GM12874 (cell line): ENCODE measurements around the gene B3GNT3.

ENCODE experiments used
- TF ChIP-seq, protein P1 (sequence below): IDR thresholded peaks from 2 replicates; pipeline ENCODE4 v1.5.1; 2011; ENCODE audit warnings: low read depth, mild to moderate bottlenecking, control low read depth, low read length, moderate library complexity; ENCODE audit not compliant: insufficient read depth

Gene B3GNT3

DNA sequence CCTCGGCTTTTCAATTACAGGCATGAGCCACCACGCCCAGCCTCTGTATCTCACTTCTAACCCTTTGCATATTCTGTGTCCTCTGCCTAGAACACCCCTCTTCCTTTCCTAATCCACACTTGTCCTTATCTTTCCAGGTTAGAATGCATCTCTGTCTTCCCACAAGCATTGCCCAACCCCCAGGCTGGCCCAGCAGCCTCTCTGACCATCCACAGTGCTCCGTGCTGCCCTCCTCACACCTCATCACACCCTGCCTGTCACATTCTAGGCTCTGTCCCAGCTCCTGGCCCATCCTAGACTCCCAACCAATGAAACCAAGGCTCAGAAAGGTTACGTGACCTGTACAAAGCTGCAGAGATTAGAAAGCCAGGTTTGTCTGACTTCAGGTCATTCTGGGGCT, 41.6 kb downstream of the B3GNT3 start:
- TF ChIP-seq, protein P1, sequence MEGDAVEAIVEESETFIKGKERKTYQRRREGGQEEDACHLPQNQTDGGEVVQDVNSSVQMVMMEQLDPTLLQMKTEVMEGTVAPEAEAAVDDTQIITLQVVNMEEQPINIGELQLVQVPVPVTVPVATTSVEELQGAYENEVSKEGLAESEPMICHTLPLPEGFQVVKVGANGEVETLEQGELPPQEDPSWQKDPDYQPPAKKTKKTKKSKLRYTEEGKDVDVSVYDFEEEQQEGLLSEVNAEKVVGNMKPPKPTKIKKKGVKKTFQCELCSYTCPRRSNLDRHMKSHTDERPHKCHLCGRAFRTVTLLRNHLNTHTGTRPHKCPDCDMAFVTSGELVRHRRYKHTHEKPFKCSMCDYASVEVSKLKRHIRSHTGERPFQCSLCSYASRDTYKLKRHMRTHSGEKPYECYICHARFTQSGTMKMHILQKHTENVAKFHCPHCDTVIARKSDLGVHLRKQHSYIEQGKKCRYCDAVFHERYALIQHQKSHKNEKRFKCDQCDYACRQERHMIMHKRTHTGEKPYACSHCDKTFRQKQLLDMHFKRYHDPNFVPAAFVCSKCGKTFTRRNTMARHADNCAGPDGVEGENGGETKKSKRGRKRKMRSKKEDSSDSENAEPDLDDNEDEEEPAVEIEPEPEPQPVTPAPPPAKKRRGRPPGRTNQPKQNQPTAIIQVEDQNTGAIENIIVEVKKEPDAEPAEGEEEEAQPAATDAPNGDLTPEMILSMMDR, result no peak

DNA sequence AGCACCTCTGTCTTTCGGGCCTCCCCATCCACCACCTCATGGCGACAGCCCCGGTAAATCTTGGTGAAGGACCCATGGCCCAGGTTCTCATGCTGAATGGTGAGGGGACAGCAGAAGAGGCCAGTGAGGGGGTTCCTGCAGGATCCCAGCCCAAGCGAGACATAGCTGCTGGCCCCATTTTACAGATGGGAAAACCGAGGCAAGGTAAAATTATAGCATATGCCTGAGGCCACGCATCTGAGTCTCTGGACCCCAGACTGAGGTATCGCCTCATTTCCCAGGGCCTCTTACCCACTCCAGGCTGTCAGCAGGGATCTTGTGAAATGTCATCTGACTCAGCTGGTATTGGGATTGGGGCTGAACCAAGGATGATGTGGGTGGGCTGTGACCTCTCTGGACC, 43.0 kb downstream of the B3GNT3 start:
- TF ChIP-seq, protein P1, result no peak

DNA sequence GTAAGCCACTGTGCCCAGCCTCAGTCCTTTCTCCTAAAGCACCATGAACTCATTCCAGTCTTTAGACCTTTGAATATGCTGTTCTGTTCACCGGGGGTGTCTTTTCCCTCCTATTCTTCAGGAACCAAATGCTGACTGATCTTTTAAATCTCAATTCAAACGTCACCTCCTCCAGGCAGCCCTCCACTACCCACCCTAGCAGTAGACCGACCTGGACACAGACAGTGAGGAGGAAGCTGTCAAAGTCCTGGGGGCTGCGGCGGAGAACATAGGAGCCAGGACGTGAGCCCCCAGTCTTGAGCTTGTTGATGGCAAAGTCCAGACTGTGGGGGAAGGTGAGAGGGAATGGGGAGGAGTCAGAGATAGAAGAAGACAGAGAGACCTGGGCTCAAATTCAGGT, 45.1 kb downstream of the B3GNT3 start:
- TF ChIP-seq, protein P1, result no peak

DNA sequence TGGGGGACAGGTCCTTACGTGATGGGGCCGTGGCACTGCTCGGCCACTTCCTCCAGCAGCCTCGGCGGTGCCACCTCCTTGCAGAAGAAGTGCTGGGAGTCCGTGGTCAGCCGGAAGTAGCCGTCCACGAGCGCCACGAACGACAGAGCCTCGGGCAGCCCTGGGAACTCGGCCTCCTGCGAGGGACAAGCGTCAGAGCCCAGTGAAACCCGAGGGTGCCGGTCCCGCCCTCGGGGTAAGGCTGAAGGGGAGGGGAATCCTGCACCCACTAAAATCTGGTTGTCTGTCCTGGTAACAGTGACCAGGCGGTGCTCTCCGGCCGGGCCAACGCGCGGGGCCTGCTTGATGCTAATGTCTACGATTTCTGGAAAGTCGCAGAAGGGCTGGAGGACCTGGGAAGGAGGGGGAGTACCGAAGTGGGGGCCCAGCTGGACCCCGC, 46.5 kb downstream of the B3GNT3 start:
- TF ChIP-seq, protein P1, result no peak

DNA sequence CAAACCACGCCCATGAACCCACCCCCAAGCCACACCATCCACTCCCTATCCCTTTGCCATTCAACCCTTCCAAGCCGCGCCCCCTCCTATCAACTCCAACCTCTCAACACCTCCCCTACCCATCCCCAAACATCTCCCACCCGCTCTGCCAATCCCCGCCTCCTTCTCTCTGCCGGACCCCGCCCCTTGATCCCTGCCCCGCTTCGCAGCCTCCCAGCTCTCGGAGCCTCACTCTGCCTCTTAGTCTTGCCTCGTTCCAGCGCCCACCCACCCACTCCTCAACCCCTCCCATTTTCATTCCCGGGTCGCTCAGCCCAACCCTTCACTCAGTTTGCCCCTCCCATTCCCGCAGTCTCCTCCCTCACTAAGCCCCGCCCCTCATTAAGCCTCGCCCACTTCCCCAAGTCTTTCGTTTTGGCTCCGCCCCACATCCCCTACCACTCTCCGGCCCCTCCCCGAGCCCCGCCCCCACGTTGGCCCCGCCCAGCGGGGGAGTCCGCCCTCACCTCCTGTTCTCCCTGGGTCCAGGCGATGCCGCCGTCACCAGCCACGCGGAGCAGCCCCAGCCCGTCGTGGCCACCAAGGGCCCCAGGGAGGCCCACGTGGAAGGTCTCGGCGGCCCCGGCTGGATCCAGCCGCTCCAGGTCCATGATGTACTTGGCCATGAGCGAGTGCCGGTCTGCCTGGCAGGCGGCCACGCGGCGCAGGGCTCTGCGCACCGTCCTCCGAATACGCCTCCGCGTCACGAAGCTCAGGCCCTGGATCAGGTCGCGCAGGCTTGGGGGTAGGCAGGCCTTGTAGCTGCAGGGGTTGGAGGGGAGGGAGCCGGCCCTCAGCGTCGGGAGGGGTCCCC, 47.1 kb downstream of the B3GNT3 start:
- TF ChIP-seq, protein P1, result no peak

DNA sequence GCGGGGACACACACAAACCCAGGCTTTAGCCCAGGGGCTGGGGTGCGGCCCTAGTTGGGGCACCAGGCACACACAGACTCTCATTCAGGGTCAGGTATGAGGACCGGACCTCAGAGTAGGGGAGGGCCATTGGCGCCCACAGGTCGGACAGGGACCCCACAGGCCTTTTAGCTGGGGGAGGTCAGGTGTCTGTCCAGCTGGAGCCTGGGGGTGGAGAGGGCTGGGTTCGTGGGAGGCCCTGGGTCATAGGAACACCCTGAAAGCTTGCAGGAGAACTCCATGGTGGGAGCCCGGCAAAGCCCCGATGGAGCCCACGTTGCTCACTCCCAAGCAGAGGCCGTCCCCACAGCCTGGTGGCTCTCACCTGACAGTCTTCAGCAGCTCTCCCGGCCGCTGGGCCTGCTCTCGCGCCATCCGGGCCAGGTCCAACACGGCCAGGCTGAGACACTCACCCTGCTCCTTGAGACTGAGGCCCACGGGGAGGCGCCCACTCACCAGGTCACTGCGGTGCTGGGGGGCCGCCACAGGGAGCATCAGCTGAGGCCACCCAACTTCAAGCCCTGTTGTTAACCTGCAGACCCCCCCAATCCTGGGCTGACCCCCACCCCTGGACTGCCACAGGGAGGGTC, 47.8 kb downstream of the B3GNT3 start:
- TF ChIP-seq, protein P1, result no peak

DNA sequence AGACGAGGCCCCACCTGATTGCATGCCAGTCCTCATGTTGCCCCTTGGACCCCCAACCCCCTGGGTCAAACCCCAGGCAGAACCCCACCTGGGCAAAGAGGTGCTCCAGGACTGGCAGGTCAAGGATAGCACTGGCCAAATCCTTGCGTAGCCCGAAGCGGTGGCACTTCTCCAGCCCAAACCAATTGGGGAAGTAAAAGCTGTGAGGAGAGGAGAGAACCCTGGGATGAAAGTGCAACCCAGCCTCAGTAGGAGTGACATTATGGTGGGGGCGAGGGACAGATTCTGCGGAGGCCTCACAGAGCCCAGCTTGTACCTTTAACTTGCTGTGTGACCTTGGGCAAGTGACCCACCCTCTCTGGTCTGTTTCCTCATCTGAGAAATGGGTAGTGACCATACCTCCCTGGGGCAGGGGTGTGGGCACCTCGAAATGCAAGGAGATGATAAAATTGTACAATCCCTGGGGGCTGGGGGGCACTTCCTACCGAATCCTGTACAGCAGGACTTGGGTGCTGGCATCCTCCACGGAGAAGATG, 48.4 kb downstream of the B3GNT3 start:
- TF ChIP-seq, protein P1, result no peak
